Occipital lobe (tissue), 2 donors: Measurements from ENCODE around the gene CHN1. TPM values are rescaled to one million over a fixed set of nuclear protein-coding genes. Genes with fewer than 3 reads are reported as not detected.

Experiments
- DNase-seq: peaks from one replicate; lab custom pipeline; 2025; lab: John Stamatoyannopoulos, UW
- total RNA-seq: library from RNA; depleted of rRNA; stranded (reverse); fragments of >200 nt; gene quantifications from one replicate; pipeline ENCODE4 v1.2.3, GENCODE V29; 2014

Gene CHN1
- total RNA-seq, 1 donor from 2014 or later, result 44.3 TPM

DNA sequence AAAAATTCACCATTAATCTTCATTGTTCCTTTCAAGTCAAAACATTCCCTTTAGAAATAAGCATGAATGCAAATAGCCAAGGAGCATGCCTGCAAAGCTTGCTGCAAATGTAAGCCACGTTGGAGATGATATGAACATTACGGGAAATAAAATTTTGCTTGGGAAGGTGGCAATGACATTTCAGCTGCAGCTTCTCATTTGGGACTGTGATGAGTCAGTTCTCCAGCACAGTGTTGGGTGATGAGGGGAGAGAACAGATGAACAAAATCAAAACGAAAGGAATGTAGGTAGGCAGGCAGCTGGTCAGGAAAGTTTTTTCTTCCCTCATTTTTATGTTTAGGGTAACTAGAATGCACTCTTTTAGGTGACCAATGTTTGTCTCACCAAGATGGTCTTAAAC lies 175.6 kb downstream of the CHN1 start:
- no peak for DNase-seq

DNA sequence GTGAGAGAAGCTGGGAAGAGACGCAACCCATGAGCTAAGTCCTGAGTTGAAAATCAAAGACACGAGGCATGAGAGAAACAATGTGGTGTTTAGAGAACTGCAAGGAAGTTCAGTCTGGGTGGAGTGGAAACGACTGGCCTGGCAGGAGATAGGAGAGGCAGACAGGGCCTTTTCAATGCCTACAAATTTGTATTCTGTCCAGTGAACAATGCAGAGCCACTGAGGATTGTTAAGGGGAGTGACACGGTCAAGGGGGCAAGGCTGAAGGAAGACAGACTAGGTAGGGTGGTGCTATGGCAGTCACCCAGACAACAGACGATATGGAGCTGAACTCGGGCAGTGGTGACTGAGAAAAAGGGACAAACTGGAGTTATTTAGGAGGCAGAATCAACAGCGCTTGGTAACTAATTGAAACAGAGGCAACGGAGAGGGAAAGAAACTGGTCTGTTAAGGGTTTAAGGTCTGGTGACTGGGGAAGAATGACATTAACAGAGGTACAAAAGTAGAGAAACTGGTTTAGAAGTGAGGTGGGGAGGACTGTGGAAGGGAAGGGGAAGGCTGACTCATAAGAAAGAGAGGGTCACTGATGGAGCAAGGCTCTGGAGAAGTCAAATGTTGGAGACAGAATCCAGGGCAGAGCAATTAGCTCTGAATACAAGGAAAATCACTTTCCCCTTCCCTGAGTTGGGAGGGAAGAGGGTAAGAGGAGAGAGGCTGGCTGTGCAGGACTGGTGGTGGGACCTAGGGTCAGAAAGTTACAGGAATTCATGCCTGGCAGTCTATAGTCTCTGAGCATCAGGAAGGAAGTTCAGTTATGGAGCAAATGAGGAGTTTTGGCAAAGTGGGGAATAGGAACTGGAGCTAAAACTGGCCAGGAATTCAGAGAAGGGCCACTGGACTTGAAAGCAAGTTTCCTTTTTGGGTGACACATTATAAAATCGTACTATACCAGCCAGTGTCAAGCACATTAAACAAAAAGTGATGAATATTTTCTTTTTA lies 177.5 kb downstream of the CHN1 start:
- no peak for DNase-seq

DNA sequence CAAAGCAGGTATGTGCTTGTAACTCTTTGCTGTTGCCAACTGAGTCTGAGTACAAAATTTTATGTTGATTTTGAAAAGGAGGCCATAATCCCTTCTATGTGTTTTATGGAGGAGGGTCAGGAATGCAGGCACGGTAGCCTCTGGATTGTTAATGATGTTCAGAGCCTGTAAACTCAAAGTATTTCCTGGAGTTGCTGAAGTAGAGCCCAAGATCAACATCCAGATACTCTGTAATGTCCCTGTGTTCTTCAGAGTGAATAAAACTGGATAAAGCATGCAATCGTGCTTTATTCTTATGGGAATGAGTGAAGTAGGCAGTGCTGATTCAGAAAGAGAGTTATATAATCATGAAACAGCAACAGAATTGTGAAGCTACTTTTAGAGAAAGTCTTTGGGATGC lies 179.1 kb downstream of the CHN1 start:
- no peak for DNase-seq

- no peak for DNase-seq
Observed at GRCh38 chr2:174824068-174824467, 181.1 kb downstream of the CHN1 start.

DNA sequence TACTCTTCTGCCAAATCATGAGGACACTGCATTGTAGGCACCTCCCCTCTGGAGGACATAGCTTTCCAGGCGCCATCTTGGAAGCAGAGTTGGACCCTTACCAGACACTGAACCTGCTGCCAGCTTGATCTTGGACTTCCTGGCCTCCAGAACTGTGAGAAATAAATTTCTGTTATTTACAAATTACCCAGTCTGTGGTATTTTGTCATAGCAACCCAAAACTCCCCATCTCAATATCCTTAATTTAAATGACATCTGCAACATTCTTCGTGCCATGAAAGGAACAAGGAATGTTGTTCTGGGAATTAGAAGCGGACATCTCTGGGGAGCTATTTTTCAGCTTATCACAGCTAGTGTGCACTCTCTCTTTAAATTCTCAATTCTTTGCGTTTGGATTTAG lies 183.6 kb downstream of the CHN1 start:
- no peak for DNase-seq

GRCh38 chr2:174820361-174820760 lies 184.8 kb downstream of the CHN1 start:
- no peak for DNase-seq

- DNase-seq, result no peak
Observed at GRCh38 chr2:174815526-174815925, 189.7 kb downstream of the CHN1 start.

DNA sequence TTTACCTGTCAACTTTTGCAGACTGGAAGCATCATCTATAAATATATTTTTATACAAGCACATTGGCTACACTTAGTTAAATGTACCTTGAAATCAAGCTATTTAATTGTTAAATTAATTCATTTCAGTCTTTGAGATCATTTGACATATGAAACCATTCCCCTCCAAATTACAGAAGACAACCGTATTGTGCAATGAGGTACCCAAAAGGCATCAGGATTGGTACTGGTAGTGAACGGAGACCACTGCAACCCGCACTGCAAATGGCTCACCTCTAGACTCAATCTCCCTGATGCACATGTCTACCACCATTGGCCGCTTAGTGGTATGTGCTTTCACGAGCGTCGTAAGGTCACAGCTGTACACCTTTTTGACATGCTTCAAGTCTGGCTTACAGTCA lies 193.1 kb downstream of the CHN1 start:
- no peak for DNase-seq

DNA sequence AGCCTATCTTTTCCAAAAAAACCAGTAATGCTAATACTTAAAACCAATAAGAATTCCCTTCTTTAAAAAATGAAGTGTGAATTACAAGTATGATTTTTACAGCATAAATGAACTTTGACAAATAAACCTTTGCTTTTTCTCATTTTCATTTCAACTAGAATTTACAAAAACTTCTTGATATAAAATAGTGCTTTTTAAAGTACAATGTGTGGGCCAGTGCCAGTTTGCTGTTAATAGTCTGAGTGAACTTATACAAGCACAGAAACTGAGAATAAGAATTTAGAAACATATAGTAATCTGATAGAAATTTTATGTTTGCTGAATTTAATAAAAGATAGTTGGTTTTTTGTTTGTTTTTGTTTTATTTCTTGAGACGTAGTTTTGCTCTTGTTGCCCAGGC lies 197.2 kb downstream of the CHN1 start:
- DNase-seq, result no peak

GRCh38 chr2:174805803-174806202 lies 199.4 kb downstream of the CHN1 start:
- DNase-seq, result no peak

- no peak for DNase-seq
Observed at GRCh38 chr2:174802459-174802858, 202.7 kb downstream of the CHN1 start.

DNA sequence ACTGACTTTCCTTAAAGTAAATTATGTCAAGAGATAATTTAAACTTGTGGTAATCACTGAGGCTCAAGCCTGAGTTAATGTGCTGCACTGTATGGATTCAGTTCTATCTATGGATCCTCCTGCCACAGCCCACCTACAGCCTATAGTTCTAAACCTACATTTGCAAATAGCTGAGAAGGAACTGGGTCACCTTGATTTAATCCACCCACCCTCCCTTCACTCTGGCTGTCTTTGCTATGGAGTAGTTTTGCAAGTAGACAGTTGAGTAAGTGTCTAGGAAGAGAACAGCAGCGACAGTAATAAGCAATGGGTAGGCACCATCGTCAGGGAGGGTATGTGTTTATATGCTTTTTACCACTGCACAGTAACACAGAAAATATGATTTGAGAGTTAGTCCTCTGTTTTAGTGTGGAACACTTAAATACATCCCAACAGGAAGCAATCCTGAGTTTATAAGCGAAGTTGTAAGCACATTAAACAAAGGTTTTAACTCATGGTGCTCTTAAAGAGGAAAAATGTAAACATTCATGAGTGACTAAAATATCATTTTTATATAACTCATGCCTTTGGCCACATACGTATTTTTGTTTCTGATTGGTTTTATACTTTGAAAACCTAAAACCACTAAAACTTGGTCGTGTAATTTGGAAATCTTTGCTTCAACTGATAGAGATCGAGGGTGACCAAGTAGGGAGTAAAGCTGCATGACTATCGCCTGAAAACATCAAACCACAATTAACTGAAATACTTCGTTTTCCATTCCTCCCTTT lies 204.6 kb downstream of the CHN1 start:
- no peak for DNase-seq

GRCh38 chr2:174798801-174799200 lies 206.4 kb downstream of the CHN1 start:
- no peak for DNase-seq

DNA sequence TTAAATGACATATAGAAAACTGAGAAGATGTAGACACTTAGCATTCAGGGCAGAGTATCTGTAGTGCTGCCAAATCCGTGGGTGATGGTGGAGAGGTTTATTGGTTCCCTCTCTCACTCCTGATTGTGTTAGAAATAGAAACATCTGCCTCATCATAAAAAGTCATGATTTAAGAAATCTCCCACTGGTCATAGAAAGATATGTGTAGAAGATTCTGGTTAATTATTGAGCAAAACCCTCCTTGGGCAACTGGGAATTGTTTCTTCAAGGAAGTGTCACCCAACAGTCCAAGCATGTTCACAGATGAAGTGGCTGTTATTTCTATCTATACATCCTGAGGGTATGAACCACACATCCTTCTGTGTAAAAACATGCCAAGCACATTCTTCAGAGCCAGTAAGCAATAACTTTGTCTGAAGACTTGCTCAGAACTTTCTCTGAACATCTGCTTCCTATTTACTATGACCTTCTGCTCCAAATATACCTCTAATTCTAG lies 207.4 kb downstream of the CHN1 start:
- DNase-seq, result no peak

DNA sequence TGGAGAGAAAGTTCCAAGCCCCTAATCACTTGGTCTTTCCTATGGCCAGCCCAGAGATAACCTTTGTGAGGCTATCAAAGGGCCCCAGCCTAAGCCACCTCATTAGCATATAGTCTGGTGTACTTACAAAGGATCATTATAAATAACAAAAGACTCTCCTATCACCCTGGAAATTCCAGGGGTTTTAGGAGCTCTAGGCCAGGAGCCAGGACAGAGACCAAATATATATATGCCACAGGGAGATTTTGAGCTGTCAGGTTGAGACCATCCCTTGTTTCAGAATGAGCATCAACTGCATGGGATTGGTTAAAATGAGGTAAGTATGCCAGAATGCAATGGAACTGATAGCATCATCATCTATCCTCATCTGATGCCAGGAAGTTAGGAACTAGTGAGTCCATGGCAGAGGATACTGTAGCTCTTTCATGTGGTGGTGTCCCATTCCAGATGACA lies 208.8 kb downstream of the CHN1 start:
- DNase-seq, result no peak

DNA sequence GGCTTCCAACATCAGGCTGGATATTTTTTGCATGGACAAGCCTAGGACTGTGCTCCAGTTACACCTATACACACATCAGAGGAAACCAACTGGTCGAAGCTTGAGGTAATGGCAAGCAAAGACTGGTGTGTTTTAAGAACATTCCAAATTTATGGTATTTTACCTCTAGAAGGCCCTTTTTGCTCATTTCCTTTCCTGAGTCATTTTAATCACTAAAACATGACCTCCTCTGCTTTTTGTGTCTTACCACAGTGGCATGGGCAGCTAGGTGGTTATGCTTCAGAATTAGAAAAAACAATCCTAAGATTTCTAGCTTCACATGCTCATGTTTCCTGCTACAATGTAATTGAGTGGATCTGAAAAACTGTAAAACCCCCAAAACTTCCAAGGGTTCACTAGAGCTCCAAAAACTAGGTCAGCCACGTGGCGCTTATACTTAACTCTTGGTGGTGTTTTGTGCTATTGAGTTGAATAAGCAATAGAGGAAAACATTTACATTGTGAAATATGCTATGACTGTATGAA lies 210.3 kb downstream of the CHN1 start:
- DNase-seq, result no peak

DNA sequence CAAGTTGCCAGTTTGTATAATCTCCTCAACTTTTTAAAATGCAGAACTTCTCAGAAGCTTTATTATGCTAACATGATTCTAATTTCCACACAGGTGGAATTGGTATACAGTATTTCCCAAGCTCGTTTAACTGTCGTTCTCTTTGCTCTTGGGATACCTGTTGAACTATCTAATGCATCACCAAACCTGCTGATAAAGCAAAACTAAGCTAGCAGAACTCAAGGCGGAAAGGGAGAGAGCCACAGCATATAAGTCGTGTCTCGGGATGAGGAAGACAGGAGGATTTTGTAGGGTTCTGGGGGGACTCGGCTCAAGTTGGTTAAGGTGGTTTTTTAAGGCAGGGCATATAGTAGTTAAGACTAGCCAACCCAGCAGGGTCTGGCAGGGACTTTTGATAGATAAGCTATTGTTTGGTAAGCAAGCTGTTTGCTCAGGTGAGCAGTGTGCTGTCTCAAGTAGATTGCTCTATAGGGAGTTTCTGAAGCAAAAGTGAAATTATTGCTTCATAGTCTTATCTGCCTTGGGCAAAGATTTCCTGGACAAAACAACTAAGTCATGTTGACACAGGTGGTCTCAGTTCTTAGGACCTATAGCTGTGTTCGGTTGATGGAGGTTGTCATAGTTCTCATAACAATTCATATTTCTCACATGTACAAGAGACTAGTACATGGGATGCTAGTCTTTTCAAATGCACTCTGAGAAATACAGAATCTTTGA lies 212.7 kb downstream of the CHN1 start:
- DNase-seq, result no peak

DNA sequence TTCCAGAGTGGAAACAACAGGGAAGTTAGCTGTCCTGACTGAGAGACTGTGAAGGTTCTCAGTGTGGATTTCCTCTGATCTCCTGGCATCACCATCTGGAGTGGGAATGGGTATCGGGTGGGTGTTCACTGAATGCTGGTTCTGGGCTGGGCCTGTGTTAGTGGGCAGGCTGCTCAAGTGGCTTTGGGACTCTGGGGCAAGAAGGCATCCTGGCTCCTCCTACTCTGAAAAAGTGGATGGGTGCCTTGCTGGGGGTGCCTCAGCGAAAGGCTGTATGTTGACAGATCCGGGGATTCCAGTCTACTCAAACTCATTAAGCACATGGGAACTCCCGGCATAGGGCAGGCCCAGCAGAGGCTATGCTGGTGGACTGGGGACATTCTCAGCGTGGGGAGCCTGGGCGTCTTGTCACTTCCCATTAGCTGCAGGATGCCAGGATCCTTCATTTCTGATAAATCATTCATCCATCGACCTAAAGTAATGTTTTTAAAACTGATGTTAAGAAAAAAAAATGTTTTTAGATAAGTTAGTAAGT lies 213.4 kb downstream of the CHN1 start:
- DNase-seq, result no peak

GRCh38 chr2:174791020-174791419 lies 214.2 kb downstream of the CHN1 start:
- DNase-seq, result no peak

GRCh38 chr2:174789001-174789400 lies 216.2 kb downstream of the CHN1 start:
- no peak for DNase-seq

- no peak for DNase-seq
Observed at GRCh38 chr2:174788291-174788929, 216.8 kb downstream of the CHN1 start.
